Esophagus muscularis mucosa (tissue), 3 donors: ENCODE measurements around the gene ACP6.

ENCODE experiments used
- CTCF ChIP-seq, 3 experiments: fragments of 200-600 bp in 2 of 3; fragments of 450-650 bp in 1 of 3; sonication (generic) in 2 of 3; IDR thresholded peaks; one replicate each; pipeline ENCODE4 v1.5.1; 2017 to 2019; ENCODE audit warnings: antibody characterized with exemption in 3 of 3, mild to moderate bottlenecking in 2 of 3, moderate library complexity in 1 of 3
- POLR2A ChIP-seq: fragments of 450-650 bp; IDR thresholded peaks from one replicate; pipeline ENCODE4 v1.6.1; 2017; ENCODE audit warnings: antibody characterized with exemption, moderate library complexity, mild to moderate bottlenecking, low read depth
- POLR2AphosphoS5 ChIP-seq, 2 donors: sonication (generic); formaldehyde crosslinking; IDR thresholded peaks; one replicate each; pipeline ENCODE4 v1.6.1; 2017; ENCODE audit warnings: antibody characterized with exemption in 2 of 2

GRCh38 chr1:147609358-147609757 lies 61.0 kb downstream of the ACP6 start:
- TF ChIP-seq CTCF (IDR thresholded peaks at IDR 0.05) = no peak
- no peak for TF ChIP-seq POLR2A
- no peak for TF ChIP-seq POLR2AphosphoS5 (IDR thresholded peaks at IDR 0.05)
